HG03108 (cell line): ENCODE results near the gene TAF7.
"Not testable (repeated sequence)": the region's sequence is repeated elsewhere in the genome, so short reads cannot be mapped to it uniquely, and the experiment has no call there.

Source experiments
- ATAC-seq: cut with Tn5 transposase; IDR thresholded peaks from one replicate; pipeline ENCODE4 v1.9.1; 2021; ENCODE audit warnings: moderate library complexity; ENCODE audit not compliant: unreplicated experiment

TAF7 gene

GRCh38 chr5:141320225-141321169 is at the start of gene TAF7:
TAF7 (minus strand) TSS chr5:141320784; CDS start chr5:141320044, 740 bp downstream.
- peak; percentile 93 for ATAC-seq

DNA sequence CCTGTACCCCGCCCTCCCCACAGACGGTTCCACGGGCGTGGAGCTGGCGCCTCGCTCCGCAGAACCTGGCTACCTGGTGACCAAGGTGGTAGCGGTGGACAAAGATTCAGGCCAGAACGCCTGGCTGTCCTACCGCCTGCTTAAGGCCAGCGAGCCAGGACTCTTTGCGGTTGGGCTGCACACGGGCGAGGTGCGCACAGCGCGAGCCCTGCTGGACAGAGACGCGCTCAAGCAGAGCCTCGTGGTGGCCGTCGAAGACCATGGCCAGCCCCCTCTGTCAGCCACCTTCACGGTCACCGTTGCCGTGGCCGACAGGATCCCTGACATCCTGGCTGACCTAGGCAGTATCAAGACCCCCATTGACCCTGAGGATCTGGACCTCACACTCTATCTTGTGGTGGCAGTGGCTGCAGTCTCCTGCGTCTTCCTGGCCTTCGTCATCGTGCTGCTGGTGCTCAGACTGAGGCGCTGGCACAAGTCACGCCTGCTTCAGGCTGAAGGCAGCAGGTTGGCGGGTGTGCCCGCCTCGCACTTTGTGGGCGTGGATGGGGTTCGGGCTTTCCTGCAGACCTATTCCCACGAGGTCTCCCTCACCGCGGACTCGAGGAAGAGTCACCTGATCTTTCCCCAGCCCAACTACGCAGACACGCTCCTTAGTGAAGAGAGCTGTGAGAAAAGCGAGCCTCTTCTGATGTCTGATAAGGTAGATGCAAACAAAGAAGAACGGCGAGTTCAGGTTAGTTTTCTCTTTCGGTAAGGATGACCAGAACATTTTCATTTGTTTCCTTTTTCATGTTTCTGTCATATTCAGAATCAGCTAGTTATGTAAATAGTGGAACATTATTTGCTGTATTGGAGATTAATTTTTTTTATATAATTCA is 45.7 kb upstream of the TAF7 start:
- ATAC-seq: no peak

GRCh38 chr5:141363952-141364660 is 43.5 kb upstream of the TAF7 start, which contains the start of gene PCDHGA5:
PCDHGA5 (plus strand) TSS chr5:141364162; CDS start chr5:141364331, 169 bp downstream.
- no peak for ATAC-seq

DNA sequence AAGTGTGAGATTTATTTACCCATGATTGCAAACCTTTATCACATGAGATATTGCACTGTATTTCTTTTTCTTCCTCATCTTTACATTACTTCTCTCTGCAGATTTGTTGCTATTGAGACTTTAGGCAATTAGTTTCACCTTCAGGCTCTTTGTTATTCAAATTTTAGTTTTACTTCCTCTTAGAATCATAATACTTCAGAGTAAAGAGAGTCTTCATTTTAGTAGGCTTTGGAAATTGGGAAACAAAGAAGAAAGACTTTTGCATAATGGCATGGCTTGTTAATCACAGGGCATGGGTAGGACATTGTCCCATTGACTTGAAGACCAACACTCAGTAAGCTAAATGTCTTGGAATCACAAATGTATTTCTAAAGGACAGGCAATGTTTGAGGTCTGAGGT is 42.1 kb upstream of the TAF7 start:
- no peak for ATAC-seq

DNA sequence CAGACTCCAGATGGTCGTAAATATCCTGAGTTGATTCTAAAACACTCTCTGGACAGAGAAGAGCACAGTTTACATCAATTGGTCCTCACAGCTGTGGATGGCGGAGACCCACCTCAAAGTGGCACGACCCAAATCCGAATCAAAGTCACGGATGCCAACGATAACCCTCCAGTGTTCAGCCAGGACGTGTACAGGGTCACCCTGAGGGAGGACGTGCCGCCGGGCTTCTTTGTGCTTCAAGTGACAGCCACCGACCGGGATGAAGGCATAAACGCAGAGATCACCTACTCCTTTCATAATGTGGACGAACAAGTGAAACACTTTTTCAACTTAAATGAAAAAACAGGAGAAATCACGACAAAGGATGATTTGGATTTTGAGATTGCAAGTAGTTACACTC is 40.1 kb upstream of the TAF7 start:
- no peak for ATAC-seq

DNA sequence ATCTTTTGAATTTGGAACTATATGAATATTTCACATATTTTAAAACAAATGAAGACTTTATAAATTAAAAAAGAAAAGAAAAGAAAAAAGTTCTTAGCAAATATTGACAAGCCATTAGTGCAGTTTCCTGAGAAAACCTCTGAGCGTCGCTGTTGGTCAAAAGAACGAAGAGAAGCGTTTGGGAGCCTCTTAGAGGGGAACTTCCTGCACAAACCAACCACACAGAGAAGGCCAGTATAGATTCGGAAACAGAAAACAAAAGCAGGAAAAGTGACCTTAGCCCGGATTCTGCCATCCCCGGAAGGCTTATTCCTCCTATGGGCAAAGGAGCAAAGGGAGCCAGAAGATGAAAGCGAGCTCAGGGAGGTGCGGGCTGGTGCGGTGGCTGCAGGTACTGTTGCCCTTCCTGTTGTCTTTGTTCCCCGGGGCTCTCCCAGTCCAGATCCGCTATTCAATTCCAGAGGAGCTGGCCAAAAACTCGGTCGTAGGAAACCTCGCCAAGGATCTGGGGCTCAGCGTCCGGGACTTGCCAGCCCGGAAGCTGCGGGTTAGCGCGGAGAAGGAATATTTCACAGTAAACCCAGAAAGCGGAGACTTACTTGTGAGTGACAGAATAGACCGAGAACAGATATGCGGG is 39.3 kb upstream of the TAF7 start, which contains the start of gene PCDHGB2:
Gene PCDHGB2 (plus strand): TSS at position 205 of the 637 bp plus-strand sequence. CDS start 142 bp downstream, at position 347.
- ATAC-seq: no peak

DNA sequence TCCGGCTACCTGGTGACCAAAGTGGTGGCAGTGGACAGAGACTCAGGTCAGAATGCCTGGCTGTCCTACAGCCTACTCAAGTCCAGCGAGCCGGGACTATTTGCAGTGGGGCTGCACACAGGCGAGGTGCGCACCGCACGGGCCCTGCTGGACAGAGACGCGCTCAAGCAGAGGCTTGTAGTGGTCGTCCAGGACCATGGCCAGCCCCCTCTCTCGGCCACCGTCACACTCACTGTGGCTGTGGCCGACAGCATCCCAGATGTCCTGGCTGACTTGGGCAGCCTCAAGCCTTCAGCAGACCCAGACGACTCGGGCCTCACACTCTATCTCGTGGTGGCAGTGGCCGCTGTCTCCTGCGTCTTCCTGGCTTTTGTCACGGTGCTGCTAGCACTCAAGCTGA is 36.4 kb upstream of the TAF7 start:
- ATAC-seq: no peak

DNA sequence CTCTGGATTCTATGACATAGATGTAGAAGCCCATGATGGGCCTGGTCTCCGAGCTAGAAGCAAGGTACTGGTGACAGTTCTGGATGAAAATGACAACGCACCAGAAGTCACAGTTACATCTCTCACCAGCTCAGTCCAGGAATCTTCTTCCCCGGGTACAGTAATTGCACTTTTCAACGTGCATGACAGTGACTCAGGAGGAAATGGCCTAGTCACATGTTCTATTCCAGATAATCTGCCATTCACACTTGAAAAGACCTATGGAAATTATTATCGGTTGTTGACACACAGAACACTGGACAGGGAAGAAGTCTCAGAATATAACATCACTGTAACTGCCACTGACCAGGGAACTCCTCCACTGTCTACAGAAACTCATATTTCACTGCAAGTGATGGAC is 35.5 kb upstream of the TAF7 start:
- ATAC-seq: no peak

- ATAC-seq: no peak
These were observed 35.1 kb upstream of the TAF7 start for GRCh38 chr5:141355641-141356040.

DNA sequence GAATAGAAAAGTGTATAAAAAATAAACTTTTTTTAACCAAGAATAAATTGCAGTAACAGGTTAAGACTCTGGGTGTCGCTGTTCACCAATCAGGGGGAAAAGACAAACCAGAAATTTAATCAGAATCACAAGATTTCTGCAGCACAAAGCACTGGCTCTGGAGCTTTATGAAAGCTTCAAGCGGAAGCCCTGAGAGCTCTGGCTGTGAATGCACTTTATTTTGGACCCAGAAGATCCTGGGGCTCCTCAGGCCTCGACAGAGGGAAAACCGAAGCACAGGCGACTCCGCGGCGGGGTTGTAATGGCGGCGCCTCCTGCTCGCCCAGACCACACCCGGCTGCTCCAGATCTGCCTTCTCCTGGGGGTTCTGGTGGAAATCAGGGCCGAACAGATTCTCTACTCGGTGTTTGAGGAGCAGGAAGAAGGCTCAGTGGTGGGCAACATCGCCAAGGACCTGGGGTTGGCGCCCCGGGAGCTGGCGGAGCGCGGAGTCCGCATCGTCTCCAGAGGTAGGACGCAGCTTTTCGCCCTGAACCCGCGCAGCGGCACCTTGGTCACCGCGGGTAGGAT is 34.4 kb upstream of the TAF7 start, which contains the start of gene PCDHGA4:
Gene PCDHGA4 (plus strand): TSS at position 122 of the 570 bp plus-strand sequence. CDS start 87 bp downstream, at position 209.
- no peak for ATAC-seq

DNA sequence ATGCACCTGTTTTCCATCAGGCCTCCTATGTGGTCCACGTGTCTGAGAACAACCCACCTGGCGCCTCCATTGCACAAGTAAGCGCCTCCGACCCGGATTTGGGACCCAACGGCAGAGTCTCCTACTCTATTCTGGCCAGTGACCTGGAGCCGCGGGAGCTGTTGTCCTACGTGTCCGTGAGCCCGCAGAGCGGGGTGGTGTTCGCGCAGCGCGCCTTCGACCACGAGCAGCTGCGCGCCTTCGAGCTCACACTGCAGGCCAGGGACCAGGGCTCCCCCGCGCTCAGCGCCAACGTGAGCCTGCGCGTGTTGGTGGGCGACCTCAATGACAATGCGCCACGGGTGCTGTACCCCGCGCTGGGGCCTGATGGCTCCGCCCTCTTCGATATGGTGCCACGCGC is 31.0 kb upstream of the TAF7 start:
- ATAC-seq: no peak

DNA sequence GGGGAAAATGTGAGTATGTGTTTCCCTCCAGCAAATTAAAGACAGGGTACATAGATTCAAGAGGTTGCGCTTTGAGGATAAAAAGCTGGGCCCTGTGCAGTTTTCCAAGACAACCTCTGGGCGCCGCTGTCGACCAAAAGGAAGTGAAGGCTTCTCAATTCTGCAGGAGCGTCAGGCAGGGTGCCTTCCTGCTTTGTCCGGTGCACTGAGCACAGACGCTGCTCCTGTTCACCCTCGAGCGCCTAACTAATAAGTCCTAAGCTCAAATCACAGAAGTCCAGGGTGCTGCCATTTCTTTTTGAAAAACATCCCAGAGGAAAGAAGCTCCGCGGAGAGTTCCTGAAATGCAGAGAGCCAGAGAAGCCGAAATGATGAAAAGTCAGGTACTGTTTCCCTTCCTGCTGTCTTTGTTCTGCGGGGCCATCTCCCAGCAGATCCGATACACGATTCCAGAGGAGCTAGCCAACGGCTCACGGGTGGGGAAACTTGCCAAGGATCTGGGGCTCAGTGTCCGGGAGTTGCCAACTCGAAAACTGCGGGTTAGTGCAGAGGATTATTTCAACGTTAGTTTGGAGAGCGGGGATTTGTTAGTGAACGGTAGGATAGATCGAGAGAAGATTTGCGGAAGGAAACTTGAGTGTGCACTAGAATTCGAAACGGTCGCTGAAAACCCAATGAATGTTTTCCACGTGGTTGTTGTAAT is 29.5 kb upstream of the TAF7 start, which contains the start of gene PCDHGB1:
Gene PCDHGB1 (plus strand): TSS at position 183 of the 703 bp plus-strand sequence. CDS start 162 bp downstream, at position 345.
- ATAC-seq: no peak

GRCh38 chr5:141346017-141346416 is 25.4 kb upstream of the TAF7 start:
- ATAC-seq: not testable (repeated sequence)

DNA sequence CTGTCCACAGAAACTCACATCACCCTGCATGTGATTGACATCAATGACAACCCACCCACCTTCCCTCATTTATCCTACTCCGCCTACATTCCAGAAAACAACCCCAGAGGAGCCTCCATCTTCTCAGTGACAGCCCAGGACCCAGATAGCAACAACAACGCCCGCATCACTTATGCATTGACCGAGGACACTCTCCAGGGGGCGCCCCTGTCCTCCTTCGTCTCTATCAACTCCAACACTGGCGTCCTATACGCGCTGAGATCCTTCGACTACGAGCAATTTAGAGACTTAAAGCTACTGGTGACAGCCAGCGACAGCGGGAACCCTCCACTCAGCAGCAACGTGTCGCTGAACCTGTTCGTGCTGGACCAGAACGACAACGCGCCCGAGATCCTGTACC is 24.7 kb upstream of the TAF7 start:
- no peak for ATAC-seq

DNA sequence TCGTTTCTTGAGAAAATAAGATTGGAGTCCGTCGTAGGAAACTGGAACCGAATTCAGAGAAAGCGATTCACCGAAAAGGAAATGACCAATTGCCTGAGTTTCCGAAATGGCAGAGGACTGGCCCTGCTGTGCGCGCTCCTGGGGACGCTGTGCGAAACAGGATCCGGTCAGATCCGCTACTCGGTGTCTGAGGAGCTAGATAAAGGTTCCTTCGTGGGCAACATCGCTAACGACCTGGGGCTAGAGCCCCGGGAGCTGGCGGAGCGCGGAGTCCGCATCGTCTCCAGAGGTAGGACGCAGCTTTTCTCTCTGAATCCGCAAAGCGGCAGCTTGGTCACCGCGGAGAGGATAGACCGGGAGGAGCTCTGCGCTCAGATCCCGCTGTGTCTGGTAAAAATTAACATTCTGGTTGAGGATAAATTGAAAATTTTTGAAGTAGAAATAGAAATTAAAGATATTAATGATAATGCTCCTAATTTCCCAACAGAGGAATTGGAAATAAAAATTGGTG is 23.4 kb upstream of the TAF7 start:
- ATAC-seq: no peak

DNA sequence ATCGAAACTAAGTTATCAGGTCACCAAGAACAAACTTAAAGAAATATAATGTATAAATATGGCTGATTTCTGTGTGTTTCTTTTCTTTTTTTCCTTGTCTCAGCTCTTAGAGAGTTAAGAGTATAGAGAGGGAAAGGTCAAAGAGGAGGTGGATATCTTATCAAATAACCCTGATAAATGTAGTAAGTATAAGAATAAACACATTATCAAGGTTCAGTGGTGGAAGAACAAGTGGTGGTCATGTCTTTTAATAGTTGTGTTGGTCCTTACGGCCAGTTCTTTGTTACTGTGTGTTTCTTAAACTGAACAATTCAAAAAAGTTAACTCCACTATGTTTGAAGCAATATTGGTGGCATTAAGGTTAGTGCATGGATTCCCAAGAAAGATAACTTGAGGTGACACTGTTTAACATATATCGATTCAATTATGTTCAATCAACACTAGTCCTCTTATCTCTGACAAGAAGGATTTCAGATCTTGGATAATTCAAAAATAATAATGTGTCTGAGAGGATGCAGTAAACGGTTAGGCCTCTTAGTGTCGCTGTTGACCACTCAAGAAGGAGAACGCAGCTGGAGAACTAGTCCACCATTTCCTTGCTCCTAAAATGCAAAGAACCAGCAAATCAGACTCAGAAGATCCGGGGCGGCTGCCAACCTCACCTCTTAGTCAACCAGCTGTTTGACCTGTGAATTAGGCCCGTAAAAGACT is 22.8 kb upstream of the TAF7 start, which contains the start of gene PCDHGA3:
Gene PCDHGA3 (plus strand): TSS at position 588 of the 711 bp plus-strand sequence. CDS start 205 bp downstream, outside the sequence.
- ATAC-seq: no peak

DNA sequence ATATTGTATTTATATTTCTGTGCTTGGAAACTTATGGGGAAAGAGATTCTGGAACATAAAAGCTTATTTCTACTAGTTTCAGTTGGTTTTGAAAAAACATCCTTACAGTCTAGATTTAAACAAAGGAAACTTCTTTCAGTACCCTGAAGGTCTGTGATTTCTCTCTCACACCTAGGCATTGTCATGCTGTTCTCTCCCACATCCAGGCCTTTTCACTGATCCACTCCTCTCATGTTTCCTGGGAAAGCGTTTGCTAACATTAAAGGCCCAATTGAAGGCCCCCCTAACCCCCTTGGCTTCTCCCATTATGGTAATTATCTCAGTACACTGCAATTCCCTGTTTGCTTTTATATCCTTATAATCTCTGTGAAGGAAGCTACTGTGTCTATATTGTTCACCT is 22.2 kb upstream of the TAF7 start:
- no peak for ATAC-seq

DNA sequence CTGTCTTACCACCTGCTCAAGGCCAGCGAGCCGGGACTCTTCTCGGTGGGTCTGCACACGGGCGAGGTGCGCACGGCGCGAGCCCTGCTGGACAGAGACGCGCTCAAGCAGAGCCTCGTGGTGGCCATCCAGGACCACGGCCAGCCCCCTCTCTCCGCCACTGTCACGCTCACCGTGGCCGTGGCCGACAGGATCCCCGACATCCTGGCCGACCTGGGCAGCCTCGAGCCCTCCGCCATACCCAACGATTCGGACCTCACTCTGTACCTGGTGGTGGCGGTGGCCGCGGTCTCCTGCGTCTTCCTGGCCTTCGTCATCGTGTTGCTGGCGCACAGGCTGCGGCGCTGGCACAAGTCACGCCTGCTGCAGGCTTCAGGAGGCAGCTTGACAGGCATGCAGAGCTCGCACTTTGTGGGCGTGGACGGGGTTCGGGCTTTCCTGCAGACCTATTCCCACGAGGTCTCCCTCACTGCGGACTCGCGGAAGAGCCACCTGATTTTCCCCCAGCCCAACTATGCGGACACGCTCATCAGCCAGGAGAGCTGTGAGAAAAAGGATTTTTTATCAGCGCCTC is 20.3 kb upstream of the TAF7 start:
- ATAC-seq: not testable (repeated sequence)
